ENCODE measurements around the gene FAM78A.

FAM78A gene

DNA sequence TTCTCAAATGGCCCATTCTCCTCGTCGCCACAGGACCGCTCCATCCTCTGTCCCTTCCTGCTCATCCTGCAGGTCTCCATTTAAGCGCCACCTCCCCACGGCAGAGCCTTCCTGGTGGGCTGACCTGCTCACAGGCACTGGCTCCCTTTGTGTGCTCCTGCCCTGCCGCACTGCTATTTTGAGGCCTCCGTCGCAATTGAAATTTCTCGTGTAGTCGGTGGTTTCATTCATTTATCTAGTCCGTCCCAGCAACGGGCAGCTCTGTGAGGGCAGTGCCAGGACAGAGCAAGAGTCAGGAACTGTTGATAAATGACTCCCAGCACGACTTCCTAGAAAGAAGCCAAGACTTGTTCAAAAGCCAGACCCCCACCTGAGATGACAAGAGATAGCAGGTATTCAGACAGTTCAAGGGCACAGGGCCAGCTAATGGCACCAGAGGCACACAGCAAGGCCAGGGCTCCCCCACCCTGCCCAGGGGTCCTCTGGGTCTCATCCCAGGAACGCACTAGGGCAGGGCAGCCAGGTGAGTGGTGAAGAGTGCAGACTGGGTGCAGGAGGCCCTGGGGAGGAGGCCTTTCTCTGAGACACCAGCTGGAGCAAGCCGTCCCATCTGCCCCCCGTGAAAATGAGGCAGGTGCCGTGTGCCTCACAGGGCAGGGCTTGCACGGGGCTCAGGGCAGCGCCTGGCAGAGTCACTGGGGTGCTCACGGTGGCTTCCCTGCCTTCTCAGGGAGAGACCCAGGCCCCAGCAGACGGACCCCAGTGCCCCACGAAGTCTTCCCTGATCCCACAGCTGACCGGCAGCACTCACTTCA, 36.9 kb downstream of the FAM78A start:
- Histone ChIP-seq H3K4me3 (ENCODE audit: low read depth, low read length) (no peak overlapping the region), H3K4me1 (peaks cover 8% of the 10 kb centered on the region; the same call in 1 of the 2 replicates), H3K27me3 (no peaks in the 10 kb centered on the region), H3K9me3 (no peaks in the 10 kb centered on the region), H3K36me3 (no peaks in the 10 kb centered on the region)
- TF ChIP-seq, protein P1, sequence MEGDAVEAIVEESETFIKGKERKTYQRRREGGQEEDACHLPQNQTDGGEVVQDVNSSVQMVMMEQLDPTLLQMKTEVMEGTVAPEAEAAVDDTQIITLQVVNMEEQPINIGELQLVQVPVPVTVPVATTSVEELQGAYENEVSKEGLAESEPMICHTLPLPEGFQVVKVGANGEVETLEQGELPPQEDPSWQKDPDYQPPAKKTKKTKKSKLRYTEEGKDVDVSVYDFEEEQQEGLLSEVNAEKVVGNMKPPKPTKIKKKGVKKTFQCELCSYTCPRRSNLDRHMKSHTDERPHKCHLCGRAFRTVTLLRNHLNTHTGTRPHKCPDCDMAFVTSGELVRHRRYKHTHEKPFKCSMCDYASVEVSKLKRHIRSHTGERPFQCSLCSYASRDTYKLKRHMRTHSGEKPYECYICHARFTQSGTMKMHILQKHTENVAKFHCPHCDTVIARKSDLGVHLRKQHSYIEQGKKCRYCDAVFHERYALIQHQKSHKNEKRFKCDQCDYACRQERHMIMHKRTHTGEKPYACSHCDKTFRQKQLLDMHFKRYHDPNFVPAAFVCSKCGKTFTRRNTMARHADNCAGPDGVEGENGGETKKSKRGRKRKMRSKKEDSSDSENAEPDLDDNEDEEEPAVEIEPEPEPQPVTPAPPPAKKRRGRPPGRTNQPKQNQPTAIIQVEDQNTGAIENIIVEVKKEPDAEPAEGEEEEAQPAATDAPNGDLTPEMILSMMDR (IDR thresholded peaks at IDR 0.05; ENCODE audit: low read depth, low read length): no peak
- DNase-seq: no peak

DNA sequence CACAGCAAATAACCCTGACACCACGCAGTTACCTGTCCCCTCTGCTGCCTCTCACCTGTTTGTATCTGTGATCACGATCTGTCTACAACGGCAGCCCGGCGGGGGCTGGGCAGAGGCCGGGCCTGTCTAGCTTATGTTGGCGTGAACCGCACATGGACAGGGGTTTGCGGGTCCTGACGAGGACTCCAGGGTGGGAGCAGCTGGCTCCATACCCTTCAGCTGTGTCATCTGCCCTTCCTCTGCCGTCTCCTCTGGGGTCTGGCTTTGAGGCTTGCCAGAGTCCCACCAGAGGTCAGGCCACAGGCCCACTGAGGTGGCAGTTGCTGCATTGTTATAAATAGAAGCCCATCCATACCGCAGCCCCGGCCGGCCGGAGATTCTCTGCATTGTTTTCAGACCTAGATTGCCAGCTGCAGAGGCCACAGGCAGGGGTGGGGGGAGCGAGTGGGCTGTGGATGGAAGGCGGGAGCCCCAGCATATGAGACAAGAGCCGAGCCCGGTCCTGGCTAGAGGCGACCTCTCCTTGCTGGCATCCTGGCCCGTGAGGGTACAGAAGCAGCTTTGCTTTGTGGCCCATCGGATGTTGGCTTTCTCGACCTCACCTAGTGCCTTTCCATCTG, 37.8 kb downstream of the FAM78A start:
- Histone ChIP-seq H3K4me1 (peaks cover 8% of the 10 kb centered on the region; the same call in 1 of the 2 replicates), H3K4me3 (ENCODE audit: low read depth, low read length) (no peak overlapping the region; the same call in 1 of the 2 replicates), H3K36me3 (peaks cover 6% of the 10 kb centered on the region), H3K27me3 (no peaks in the 10 kb centered on the region), H3K9me3 (no peaks in the 10 kb centered on the region)
- DNase-seq: peak; percentile 41
- TF ChIP-seq, protein P1 (IDR thresholded peaks at IDR 0.05; ENCODE audit: low read depth, low read length): no peak

DNA sequence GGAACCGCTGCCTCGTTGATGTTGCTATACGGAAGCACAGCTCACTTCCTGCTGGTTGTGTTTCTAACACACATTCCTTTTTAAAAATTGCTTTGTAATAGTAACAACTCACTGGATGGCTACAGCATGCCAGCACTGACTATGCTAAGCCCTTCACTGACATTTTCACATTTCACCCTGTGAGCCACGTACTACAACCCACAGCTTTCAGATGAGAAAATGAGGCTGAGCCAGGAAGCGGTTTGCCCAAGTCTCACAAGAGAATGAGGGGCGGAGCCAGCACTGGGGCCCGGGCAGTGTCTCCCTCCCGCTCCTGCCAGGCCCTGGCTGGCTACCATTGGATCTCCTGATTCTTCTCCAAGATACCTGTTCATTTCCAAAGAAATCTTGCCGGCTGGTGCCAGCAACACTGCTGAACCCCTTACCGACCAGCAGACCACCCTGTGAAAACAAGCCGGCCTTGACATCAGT, 38.3 kb downstream of the FAM78A start:
- Histone ChIP-seq H3K27me3 (no peaks in the 10 kb centered on the region), H3K9me3 (no peaks in the 10 kb centered on the region), H3K36me3 (peaks cover 10% of the 10 kb centered on the region), H3K4me3 (ENCODE audit: low read depth, low read length) (no peak overlapping the region; the same call in 1 of the 2 replicates), H3K4me1 (peaks cover 8% of the 10 kb centered on the region; the same call in 1 of the 2 replicates)
- DNase-seq: peak; percentile 55
- TF ChIP-seq, protein P1 (IDR thresholded peaks at IDR 0.05; ENCODE audit: low read depth, low read length): no peak

DNA sequence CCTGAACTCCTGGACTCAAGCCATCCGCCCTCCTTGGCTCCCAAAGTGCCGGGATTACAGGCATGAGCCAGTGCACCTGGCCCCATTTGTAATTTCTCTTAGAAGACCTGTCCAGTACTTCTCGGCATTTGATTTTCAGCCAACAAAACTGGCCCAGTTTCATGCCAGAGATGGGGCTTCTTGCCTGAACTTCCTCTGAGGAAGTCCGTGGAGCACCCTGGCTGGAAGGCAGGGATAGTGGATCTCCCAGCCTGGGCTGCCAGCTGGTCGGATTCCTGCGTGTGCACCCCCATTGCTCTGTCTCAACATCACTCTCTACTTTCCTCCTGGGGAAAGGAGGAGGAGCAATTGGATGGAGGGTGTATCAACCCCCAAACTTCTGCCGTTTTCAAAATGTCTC, 39.0 kb downstream of the FAM78A start:
- H3K36me3 ChIP-seq: peaks cover 15% of the 10 kb centered on the region
- H3K9me3 ChIP-seq: no peaks in the 10 kb centered on the region
- no peak for DNase-seq
- H3K27me3 ChIP-seq: no peaks in the 10 kb centered on the region
- H3K4me1 ChIP-seq: peaks cover 8% of the 10 kb centered on the region; the same call in 1 of the 2 replicates
- TF ChIP-seq, protein P1 (IDR thresholded peaks at IDR 0.05; ENCODE audit: low read depth, low read length): no peak
- H3K4me3 ChIP-seq (ENCODE audit: low read depth, low read length): no peak overlapping the region

DNA sequence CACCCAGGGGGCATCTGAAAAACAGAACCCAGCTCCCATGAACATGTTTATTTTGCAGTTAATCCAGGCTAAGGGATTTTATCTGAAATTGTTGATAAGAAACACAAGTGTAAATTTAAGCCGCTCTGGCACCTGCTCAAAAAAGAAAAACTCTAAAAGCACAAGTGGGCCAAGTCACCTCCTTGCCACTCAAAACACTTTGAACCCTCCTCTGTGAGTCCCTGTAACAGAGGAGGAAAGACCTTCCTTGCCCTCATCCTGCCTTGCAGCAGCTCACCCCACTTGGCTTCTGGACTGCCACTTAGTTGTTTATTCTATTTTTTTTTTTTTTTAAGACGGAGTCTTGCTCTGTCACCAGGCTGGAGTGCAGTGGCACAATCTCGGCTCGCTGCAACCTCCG, 39.5 kb downstream of the FAM78A start:
- TF ChIP-seq, protein P1 (IDR thresholded peaks at IDR 0.05; ENCODE audit: low read depth, low read length): no peak
- no peak for DNase-seq
- H3K4me3 ChIP-seq (ENCODE audit: low read depth, low read length): no peak overlapping the region

More for the DNA sequence above, 39.5 kb downstream of the FAM78A start:
- H3K36me3 ChIP-seq: peaks cover 18% of the 10 kb centered on the region
- H3K27me3 ChIP-seq: no peaks in the 10 kb centered on the region
- H3K4me1 ChIP-seq: peaks cover 8% of the 10 kb centered on the region; the same call in 1 of the 2 replicates
- H3K9me3 ChIP-seq: no peaks in the 10 kb centered on the region
